ENCODE measurements around the gene AP2B1.
A peak's percentile ranks its signal among the peaks of the same experiment; 100 is the strongest.
"Not testable (repeated sequence)": the region's sequence is repeated elsewhere in the genome, so short reads cannot be mapped to it uniquely, and the experiment has no call there.

AP2B1 gene

DNA sequence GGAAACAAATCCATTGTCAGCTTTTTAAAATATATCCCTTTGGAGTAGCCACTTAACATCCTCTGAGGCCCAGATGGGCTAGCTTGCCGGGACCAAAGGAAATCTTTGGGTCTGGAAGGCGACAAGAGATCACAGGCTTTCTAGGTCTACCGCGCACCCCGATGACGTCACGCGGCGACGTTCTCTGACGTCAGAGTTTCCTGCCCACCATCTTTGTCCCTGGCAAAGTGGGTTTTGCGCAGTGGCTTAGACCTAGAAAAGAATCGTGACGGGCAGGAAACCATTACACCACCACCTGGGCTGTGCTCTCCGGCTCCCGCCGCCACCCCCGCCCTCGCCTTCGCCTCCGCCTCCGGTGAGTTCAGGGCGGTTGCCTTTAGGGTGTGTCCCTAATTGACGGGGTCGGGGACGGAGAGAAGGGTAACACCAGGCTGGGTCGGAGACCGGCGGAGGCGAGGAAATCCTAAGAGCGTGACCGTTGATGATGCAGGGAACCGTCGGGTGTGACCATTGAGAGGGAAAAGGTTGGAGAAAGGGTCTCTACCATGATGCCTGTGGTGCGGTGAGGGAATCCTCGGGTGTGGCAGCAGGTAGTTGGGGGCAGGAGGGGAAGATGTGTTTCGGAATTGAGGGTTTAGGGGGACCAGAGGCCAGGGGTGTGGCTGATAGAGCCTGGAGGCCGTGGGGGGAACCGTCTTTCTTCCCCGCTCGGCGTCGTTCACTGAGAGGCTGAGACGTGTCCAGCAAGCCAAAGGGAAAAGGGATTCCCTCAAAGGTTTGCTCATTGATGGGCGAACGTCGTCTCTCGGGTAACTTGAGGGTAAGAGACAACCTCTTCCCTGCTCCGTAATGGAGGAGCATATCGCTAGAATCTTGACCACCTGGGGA is at the start of gene AP2B1:
Gene AP2B1, plus strand, starts transcription at position 249 of the 888 bp plus-strand sequence. CDS start 6,709 bp downstream, outside the sequence.
- peak; percentile 98 for DNase-seq

GRCh38 chr17:35537601-35538141 is 49.5 kb upstream of the AP2B1 start, which contains the start of gene SLFN12L:
TSS of gene SLFN12L (minus strand) at chr17:35537678. CDS start at chr17:35522364, 15,314 bp downstream.
- peak; percentile 75 for DNase-seq

DNA sequence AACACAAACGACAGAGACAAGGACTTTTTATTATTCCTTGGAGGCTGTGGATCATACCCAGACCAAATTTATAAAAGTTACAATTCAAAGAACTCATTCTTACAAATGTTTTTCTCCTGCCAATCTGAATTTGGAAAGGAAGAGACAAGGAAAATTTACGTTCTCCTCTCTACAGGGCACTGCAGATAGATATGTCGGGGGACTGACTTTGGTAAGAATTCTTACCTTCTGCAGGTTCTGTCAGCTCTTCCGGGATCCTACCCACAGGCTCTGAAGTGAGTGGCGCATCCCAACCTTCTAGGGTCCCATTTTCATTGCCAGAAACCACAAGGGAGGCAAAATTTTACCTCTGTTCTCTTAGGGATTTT is 47.5 kb upstream of the AP2B1 start:
- DNase-seq = no peak

- DNase-seq = peak; percentile 58
These were observed 46.3 kb upstream of the AP2B1 start for GRCh38 chr17:35540589-35541404.

- no peak for DNase-seq
These were observed 45.7 kb upstream of the AP2B1 start for GRCh38 chr17:35541434-35541833.

GRCh38 chr17:35542990-35543389 is 44.1 kb upstream of the AP2B1 start:
- DNase-seq = no peak

DNA sequence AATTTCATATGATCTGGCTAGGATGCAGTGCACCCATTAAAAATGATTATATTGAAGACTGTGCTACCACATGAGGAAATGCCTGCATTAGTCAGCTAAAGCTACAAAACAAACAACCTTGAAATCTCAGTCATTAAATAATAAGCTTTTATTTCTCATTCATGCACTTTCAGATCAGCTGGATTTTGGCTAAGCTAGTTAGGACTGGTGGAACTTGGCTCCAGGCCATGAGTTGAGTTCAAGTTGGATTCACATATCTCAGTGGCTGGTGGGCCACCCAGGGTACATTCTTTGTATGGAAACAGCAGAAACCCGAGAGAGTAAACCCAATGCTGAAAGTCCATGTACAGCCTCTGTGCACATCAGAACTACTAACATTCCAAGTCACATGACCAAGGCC is 43.3 kb upstream of the AP2B1 start:
- DNase-seq = no peak

DNA sequence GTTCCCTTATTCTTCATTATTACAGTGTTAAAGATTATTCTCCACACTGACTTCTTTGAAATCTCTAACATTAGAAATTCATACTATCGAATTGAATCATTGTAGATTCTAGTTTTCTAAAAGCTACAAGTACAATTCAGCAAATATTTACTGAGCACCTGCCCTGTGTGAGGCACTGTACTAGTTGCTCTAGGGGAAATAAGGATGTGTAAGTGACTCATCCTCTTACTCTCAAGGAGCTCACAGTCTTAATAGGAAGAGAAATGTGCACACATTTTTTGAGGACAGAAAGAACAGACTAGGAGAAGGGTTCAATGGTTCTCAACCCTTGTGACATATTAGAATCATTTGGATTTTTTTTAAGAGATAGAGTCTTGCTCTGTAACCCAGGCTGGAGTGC is 42.0 kb upstream of the AP2B1 start:
- DNase-seq = no peak

- DNase-seq = no peak
These were observed 40.6 kb upstream of the AP2B1 start for GRCh38 chr17:35546487-35546886.

GRCh38 chr17:35548208-35548810 is 38.8 kb upstream of the AP2B1 start:
- DNase-seq = no peak

DNA sequence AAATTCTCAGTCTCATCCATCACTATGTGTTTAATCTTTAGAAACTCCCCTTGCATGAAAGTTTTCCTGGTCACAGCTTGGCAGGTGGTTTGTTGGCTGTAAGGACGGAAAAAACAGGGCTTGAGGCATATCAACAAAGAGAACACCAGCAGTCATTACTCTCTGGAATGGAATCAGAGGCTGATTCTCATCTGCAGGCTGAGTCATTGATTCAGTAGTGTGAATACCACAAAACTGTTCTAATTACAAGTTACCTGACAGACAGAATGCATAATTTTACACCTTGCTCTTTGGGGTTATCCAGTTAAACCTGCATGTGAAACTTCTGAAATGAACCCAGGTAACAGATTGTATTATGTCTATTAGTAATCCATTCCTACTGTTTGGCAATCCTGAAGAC is 38.1 kb upstream of the AP2B1 start:
- no peak for DNase-seq

- no peak for DNase-seq
These were observed 33.8 kb upstream of the AP2B1 start for GRCh38 chr17:35553310-35553709.

- no peak for DNase-seq
These were observed 32.5 kb upstream of the AP2B1 start for GRCh38 chr17:35554668-35555067.

- DNase-seq = no peak
These were observed 31.4 kb upstream of the AP2B1 start for GRCh38 chr17:35555691-35556090.

DNA sequence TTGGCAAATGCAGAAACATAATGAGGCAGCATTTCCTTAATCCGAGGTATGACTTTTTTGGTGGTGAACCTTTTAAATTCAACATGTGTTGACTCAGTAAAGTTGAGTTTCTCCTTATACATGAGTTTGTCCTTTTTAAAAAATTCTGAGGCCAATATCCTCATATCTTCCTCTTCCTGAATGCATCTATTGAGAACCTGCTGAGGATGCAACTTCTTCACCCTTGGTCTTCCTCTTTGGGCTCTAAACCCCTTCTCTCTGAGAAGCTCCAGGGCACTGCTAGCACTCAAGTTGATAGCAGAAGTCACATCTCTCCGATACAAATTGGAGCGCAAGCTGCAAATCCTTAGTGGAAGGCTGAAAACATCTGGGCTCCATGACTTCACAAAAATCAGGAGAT is 29.8 kb upstream of the AP2B1 start:
- no peak for DNase-seq

- no peak for DNase-seq
These were observed 27.5 kb upstream of the AP2B1 start for GRCh38 chr17:35559495-35560210.

DNA sequence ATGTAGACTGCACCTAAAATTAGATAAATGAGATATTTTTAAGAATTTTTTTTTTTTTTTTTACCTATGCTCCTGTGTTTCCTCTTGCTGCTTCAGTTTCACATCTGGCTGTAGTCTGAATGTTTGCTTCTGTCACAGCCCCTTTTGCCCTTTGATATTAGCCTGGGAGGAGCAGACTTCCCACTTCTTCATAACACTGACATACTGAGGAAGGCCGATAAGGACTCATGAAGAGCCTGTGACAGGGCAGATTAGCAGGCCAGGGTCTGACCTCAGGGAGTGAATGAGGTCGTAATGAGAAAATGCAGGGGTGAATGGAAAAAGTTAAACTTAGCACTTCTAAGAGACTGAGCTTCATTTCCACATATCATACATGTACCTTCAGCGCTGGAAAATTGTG is 26.4 kb upstream of the AP2B1 start, which contains the start of gene SLFN14:
Gene SLFN14, minus strand, starts transcription at position 117 of the 400 bp plus-strand sequence. CDS start 2,757 bp downstream, outside the sequence.
- DNase-seq = no peak

GRCh38 chr17:35563181-35563580 is 23.9 kb upstream of the AP2B1 start:
- not testable (repeated sequence) for DNase-seq

DNA sequence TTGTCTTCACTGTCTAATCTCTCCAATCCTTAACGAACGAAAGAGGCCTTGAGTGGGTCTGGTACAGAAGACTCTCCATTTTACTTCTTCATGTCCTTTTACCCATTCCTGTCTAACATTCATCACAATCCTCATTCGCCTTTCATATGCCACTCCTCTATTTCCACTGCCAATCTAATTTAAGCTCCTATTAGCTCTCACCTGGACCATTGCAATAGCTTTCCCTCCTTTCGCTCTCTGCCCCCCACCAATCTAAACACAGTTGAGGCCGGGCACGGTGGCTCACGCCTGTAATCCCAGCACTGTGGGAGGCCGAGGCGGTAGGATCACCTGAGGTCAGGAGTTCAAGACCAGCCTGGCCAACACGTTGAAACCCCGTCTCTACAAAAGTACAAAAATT is 20.2 kb upstream of the AP2B1 start:
- no peak for DNase-seq

- peak; percentile 42 for DNase-seq
These were observed 18.6 kb upstream of the AP2B1 start for GRCh38 chr17:35568561-35568960.

GRCh38 chr17:35569405-35569804 is 17.7 kb upstream of the AP2B1 start:
- no peak for DNase-seq

DNA sequence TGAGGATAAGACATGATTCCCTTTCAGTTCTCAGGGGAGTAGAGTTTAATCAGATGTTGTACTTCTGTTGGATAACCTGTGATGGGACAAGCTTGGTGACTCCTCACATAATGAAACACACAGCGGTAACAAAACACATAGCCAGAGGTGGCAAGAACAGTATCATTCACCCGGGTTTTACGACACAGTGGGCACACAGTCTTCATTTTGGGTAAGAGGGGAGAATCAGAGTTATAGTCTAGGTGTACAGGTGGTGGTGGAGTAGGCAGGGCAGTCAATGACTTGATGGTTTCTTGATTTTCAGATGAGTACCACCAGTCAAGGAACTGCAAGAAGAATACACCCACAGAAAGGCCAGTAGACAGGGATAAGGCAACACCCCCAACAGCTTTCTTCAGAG is 11.4 kb upstream of the AP2B1 start:
- no peak for DNase-seq

Data from CD4-positive, alpha-beta T cell treated with Interleukin-10 for 1 hour (primary cell).